ENCODE measurements around the gene TRPM7.

DNA sequence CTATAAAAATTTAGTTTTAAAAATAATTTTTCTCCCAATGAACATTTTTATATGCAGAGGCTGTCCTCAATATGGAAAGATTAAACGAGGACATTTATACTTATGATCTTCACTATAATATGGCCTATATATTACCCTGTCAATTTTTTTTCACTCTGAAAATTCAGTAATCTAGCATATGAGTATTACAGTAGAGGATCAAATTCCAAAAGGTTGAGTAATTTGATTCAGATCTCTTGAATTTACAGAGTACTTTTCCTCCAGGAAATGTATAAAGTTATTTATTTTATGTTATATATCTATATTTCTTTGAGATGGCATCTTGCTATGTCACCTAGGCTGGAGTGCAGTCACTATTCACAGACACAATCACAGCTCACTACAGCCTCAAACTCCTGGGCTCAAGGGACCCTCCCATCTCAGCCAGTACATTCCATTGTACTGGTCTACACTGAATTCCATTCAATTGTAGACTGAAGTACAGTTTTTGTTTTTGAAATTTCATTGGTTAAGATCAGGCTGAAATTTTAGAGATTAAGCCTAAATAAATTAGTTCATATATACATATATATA, 16.3 kb upstream of the TRPM7 start:
- TF ChIP-seq, protein P1, sequence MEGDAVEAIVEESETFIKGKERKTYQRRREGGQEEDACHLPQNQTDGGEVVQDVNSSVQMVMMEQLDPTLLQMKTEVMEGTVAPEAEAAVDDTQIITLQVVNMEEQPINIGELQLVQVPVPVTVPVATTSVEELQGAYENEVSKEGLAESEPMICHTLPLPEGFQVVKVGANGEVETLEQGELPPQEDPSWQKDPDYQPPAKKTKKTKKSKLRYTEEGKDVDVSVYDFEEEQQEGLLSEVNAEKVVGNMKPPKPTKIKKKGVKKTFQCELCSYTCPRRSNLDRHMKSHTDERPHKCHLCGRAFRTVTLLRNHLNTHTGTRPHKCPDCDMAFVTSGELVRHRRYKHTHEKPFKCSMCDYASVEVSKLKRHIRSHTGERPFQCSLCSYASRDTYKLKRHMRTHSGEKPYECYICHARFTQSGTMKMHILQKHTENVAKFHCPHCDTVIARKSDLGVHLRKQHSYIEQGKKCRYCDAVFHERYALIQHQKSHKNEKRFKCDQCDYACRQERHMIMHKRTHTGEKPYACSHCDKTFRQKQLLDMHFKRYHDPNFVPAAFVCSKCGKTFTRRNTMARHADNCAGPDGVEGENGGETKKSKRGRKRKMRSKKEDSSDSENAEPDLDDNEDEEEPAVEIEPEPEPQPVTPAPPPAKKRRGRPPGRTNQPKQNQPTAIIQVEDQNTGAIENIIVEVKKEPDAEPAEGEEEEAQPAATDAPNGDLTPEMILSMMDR (IDR thresholded peaks at IDR 0.05; ENCODE audit: low read length): no peak
- TF ChIP-seq EZH2 (optimal IDR thresholded peaks at IDR 0.05; ENCODE audit: low read depth, low read length): no peak

Measured in MM.1S (cell line).